Stimulated activated effector memory CD8-positive, alpha-beta T cell treated with anti-CD3 and anti-CD28 coated beads, Interleukin-12 subunit alpha, Interleukin-12 subunit beta, amount 100 ng/mL, for 72 hours (primary cell): ENCODE results near the gene TM4SF1.

ENCODE experiments used
- ATAC-seq: fragments of 150-1000 bp; cut with Tn5 transposase; 2 replicates; pipeline ENCODE4 v1.10.0; 2021
- DNase-seq, 2 donors: peaks; one replicate each; pipeline ENCODE4 v3.0.0; 2021 to 2022; ENCODE audit warnings: low spot score in 2 of 2
- H3K27ac Mint-ChIP-seq: one replicate; pipeline ENCODE4 v1.8.0; 2022; ENCODE audit warnings: mild to moderate bottlenecking, mixed read lengths
- H3K36me3 Mint-ChIP-seq: one replicate; pipeline ENCODE4 v1.8.0; 2022; ENCODE audit warnings: mild to moderate bottlenecking, mixed read lengths
- H3K4me1 Mint-ChIP-seq: one replicate; pipeline ENCODE4 v1.8.0; 2022; ENCODE audit warnings: mixed read lengths
- H3K4me3 Mint-ChIP-seq: one replicate; pipeline ENCODE4 v1.8.0; 2022; ENCODE audit warnings: mild to moderate bottlenecking, mixed read lengths
- H3K9me3 Mint-ChIP-seq: one replicate; pipeline ENCODE4 v1.8.0; 2022; ENCODE audit warnings: mixed read lengths

Gene TM4SF1

DNA sequence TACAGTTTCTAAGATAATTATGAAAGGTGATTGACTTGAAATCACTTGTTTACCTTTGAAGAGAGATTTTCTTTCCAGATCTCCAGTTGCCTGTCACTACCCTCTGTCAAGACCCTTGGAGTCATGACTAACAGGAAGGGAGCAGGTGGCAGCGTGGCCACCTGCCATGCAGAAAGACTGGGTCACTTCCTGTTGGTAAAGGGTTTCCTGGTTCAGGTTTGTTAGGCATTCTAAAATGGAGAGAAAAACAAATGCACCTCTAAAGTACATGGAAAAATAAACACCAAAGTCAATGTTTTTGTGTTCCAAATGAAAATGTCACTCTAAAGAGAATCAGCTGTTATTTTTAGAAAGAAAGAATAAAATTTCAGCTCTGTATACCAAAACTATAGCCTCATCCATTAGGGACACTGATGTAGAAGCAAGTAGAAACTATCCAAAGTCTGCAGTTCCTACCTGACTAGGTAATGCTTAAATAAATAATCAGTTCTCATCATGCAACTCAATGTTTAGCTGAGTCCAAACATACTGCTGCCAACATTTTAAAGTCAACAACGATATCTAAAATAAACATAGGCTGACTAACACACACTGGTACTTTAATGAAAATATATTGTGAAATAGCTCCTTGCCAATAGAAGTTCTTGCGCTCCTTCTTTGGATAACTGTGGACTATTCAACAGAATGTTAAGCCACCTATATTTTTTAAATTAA lies 23.9 kb upstream of the TM4SF1 start:
- no peaks in the 10 kb centered on the region for H3K9me3 Mint-ChIP-seq
- ATAC-seq (no peak), DNase-seq (no peak)
- no peaks in the 10 kb centered on the region for H3K4me1 Mint-ChIP-seq
- H3K4me3 Mint-ChIP-seq: no peak overlapping the region
- no peak overlapping the region for H3K27ac Mint-ChIP-seq
- H3K36me3 Mint-ChIP-seq: no peaks in the 10 kb centered on the region

DNA sequence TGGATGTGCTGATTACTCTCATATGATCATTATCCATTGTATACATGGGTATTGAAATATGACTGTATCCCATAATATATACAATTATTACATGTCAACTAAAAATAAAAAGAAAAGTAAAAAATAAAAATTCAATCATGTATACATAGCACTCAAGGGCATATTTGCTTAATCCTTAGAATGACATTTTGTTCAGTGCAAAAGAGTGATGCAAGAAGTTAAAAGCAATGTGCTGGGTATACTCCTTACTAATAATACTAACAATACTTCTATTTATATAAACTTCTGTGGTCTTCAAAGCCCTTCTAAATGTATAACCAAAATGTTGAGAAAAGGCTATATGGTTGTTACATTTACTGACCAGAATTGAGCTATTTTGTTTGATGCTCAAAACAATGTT lies 23.2 kb upstream of the TM4SF1 start:
- H3K4me1 Mint-ChIP-seq: no peaks in the 10 kb centered on the region
- ATAC-seq (no peak), DNase-seq (no peak)
- no peak overlapping the region for H3K4me3 Mint-ChIP-seq
- no peak overlapping the region for H3K27ac Mint-ChIP-seq
- H3K36me3 Mint-ChIP-seq: no peaks in the 10 kb centered on the region
- no peaks in the 10 kb centered on the region for H3K9me3 Mint-ChIP-seq

DNA sequence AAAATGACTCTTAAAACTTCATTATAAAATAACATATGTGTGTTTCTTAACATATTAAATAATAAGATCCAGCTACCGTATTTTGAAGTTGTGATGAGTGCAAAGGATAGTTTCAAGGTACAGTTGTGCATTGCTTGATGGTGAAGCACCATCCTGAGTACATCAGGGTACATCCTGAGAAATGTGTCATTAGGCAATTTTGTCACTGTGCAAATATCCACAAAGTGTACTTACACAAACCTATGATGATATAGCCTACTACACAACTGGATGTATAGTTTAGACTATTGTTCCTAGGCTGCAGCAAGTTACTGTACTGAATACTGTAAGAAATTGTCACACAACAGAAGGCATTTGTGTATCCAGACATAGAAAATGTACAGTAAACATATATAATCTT lies 20.8 kb upstream of the TM4SF1 start:
- Mint-ChIP-seq H3K36me3 (no peaks in the 10 kb centered on the region), H3K27ac (no peak overlapping the region), H3K4me1 (no peaks in the 10 kb centered on the region), H3K4me3 (no peak overlapping the region), H3K9me3 (no peaks in the 10 kb centered on the region)
- no peak for DNase-seq
- ATAC-seq: no peak

DNA sequence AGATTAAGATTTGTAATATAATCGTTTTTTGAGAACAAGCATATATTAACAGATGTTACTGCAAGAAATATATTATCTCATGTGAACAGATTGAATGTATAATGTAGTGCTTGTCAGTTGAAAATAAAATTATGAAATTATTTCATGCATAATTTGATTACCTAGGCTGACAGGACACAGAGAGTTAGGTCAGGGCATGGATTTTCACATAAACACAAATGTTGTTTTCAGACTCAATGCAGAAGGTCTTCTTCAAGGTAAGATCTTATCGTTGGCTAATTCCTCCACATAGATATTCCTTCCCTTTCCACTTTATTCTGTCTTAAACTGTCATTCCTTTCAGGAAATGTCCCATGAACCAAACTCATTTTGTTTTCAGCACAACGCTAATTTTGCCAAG lies 20.1 kb upstream of the TM4SF1 start:
- H3K4me3 Mint-ChIP-seq: no peak overlapping the region

DNA sequence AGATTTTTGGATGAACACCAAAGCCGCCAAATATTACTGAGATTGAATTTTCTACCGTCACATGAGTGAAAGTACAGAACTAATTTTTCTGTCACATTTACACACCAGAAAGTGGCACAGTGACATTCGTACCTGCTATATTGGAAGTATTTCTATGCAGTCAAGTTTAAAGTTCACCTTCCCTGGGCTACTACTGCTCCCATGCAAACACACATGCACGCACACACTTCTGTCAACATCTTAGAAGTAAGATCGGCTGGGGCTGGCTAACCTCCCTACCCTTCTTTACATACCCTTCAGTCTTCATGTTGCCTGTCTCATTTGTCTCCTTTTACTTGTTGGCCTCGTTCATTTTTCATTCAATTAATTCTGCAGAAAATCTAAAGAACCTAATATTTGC lies 19.0 kb upstream of the TM4SF1 start:
- H3K4me3 Mint-ChIP-seq: no peak overlapping the region
- no peaks in the 10 kb centered on the region for H3K4me1 Mint-ChIP-seq

More for the DNA sequence above, 20.1 kb upstream of the TM4SF1 start:
- Mint-ChIP-seq H3K9me3 (no peaks in the 10 kb centered on the region), H3K4me1 (no peaks in the 10 kb centered on the region), H3K36me3 (no peaks in the 10 kb centered on the region), H3K27ac (no peak overlapping the region)
- DNase-seq (no peak), ATAC-seq (no peak)

DNA sequence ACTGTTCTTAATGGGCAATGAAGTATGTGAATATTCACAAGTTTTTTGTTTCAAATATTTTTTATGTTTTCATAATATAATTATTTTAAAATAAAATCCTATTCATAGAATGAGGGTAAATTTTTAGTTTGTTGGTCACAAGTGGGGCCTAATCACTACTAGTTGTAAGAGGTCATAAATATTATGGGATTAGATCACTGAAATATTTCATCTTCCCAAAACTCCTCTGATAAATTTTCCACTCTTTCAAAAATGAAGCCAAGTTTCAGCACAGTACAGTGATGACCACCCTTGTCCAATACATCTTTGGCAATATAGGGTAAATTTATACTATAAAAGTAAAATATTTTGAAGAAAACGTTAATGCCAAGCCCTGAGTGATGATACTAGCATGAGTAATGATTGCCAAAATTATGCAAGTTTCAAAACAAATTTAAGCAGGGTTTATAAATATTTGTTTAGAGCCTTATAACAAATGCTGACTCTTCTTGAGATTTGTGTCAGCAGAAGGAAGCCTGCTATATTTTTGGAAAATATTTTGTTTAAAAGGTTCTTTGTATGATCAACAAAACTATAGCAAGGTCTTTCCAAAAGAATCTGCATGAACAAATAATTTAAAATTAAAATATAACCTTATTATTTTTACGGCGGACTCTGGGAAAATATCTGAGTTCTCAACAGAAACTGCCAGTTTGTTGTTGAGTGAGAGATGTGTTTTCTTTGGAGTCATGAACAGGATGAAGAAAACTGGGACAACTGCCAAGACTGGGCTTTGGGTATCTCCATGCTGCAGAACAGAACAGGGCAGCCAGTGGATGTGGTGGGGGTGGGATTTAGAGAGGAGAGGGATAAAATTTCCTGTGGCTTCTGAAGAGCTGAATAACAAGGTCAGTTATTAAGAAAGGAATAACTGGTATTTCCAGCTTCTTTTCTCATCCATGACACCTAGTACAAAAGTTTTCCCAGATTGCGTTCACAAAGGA lies 17.9 kb upstream of the TM4SF1 start:
- Mint-ChIP-seq H3K27ac (no peak overlapping the region), H3K36me3 (no peaks in the 10 kb centered on the region), H3K4me3 (no peak overlapping the region), H3K9me3 (no peaks in the 10 kb centered on the region), H3K4me1 (no peaks in the 10 kb centered on the region)
- DNase-seq: no peak
- no peak for ATAC-seq

More for the DNA sequence above, 19.0 kb upstream of the TM4SF1 start:
- H3K9me3 Mint-ChIP-seq: no peaks in the 10 kb centered on the region
- no peak for ATAC-seq
- H3K27ac Mint-ChIP-seq: no peak overlapping the region
- H3K36me3 Mint-ChIP-seq: no peaks in the 10 kb centered on the region
- DNase-seq: no peak

DNA sequence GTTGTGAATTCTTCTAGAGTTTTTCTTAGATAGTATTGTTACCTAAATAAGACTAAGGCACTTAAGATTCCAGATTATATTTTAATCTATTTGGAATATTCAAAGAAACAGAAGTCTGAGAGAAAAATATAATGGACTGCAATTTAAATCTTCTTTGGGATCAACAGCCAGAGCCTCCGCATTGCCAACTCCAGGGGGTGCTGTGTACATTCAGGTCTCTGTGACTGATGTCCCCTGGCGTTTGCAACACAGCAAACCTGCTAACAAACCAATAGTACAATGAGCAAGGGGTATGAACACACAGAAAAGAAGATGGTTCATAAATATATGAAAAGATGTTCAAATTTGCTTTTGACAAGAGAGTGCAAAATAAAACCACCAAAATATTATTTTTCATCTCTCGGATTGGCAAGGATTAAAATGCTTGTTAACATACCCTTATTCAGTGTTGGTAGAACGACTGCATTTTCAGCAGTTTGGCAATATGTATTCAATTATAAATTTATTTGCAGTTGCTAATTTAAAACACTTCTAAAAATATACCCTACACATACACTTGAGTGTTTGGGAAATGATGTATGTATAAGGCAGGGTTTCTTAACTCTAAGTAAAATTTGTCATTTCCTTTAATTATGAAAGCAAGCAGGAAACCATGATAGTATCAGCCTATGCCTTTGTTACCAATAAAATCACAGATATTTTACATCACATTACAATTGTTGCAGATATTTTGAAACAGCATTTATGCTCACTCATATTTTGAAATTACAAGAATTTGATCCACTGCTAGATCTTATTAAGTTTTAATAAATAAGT lies 16.1 kb upstream of the TM4SF1 start:
- H3K4me3 Mint-ChIP-seq: no peak overlapping the region
- DNase-seq (no peak), ATAC-seq (peak; percentile 60)
- no peaks in the 10 kb centered on the region for H3K4me1 Mint-ChIP-seq
- H3K9me3 Mint-ChIP-seq: no peaks in the 10 kb centered on the region
- H3K36me3 Mint-ChIP-seq: no peaks in the 10 kb centered on the region
- no peak overlapping the region for H3K27ac Mint-ChIP-seq

DNA sequence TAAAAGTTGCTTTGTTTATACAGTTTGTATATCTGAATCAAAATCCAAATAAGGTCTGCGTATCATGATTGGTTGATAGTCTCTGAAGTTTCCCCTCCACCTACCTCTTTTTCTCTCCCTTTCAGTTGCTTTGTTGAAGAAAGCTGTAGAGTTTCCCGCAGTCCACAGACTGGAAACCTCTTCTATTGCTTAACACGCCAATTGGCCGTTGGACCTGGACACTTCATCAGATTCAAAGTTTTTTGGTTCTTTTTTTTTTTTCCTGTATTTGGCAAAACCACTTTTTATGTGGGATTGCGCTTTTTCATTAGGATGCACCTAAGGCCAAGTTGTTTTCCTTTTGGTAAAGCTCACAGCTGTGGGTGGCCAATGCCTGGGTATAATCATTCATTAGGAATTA lies 14.5 kb upstream of the TM4SF1 start:
- ATAC-seq: no peak
- no peaks in the 10 kb centered on the region for H3K9me3 Mint-ChIP-seq
- H3K27ac Mint-ChIP-seq: no peak overlapping the region
- no peak for DNase-seq
- no peaks in the 10 kb centered on the region for H3K4me1 Mint-ChIP-seq
- H3K4me3 Mint-ChIP-seq: no peak overlapping the region
- no peaks in the 10 kb centered on the region for H3K36me3 Mint-ChIP-seq

DNA sequence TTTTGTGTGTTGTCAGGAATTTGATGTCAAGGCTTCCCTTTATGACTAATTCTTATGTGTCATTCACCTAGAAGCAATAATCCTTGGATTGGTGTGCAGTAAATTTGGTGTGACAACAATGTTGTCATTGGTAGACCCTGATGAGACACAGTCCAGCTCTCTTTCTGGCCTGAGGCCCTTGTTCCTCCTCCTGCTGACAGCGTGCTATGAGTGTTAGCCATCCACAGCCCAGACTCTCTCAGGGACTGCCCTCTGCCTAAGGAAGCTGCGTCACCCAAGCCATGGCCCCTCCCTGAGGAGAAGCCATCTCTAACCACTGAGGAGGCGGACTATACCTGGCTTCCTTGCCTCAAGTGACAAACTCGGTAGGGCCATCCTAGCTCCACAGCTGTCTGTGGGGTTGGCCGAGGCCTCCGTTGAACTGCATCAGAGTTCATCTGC lies 13.3 kb upstream of the TM4SF1 start:
- Mint-ChIP-seq H3K36me3 (no peaks in the 10 kb centered on the region), H3K27ac (no peak overlapping the region), H3K4me3 (no peak overlapping the region), H3K9me3 (no peaks in the 10 kb centered on the region), H3K4me1 (no peaks in the 10 kb centered on the region)
- ATAC-seq (peak; percentile 31), DNase-seq (no peak)

DNA sequence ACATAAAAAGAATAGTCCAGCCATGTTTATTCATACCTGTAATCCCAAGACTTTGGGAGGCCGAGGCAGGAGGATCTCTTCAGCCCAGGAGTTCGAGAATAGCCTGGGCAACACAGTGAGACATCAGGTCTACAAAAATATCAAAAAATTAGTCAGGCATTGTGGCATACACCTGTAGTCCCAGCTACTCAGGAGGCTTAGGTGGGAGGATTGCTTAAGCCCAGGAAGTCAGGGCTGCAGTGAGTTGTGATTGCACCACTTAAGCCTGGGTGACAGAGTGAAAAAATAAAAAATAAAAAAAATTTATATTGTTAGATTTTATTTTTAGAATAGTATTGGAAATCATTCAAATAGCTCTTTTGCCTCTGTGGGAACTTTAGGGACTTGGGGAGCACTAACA lies 12.8 kb upstream of the TM4SF1 start:
- no peak overlapping the region for H3K4me3 Mint-ChIP-seq
- ATAC-seq: no peak
- H3K4me1 Mint-ChIP-seq: no peaks in the 10 kb centered on the region
- no peak overlapping the region for H3K27ac Mint-ChIP-seq
- H3K9me3 Mint-ChIP-seq: no peaks in the 10 kb centered on the region
- no peaks in the 10 kb centered on the region for H3K36me3 Mint-ChIP-seq
- DNase-seq: no peak

DNA sequence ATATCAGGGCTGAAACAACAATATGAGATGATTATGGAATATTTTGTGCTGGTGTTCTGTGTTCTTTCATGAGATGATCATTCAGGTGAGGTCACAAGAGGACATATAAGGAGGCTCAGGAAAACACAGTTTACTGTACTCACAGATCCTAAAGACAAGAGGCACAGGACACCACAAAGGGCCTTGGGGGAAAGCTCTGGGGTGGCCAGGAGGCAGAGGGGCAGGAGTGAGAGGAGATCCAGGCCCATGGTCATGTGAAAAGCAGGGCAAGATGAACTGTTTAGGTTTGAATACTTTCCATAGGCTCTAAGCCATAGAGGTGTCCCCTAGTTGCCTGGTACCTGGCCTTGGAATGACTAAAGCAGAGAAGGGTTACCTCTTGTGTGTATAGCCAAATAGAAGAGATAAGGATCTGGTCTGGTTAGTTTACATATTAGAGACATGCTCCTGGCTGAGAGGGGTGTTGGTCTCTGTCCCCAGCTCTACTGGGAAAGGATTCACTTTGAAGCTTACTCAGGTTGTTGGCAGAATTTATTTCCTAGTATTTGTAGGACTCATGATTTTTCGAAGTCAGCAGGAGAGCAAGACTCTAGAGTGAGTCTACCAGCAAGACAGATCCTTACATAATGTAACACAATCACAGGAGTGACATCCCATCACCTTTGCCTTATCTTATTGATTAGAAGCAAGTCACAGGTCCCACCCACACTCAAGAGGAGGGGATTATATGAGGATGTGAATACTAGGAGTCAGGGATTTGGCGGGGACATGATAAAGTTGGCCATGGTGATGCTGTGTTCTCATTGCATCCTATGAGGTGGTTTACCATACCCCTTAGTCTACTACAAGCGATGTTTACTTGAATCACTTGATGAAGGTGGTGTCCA lies 11.3 kb upstream of the TM4SF1 start:
- H3K4me3 Mint-ChIP-seq: no peak overlapping the region
- no peaks in the 10 kb centered on the region for H3K4me1 Mint-ChIP-seq
- ATAC-seq (no peak), DNase-seq (no peak)
- H3K9me3 Mint-ChIP-seq: no peaks in the 10 kb centered on the region
- H3K27ac Mint-ChIP-seq: no peak overlapping the region
- no peaks in the 10 kb centered on the region for H3K36me3 Mint-ChIP-seq

DNA sequence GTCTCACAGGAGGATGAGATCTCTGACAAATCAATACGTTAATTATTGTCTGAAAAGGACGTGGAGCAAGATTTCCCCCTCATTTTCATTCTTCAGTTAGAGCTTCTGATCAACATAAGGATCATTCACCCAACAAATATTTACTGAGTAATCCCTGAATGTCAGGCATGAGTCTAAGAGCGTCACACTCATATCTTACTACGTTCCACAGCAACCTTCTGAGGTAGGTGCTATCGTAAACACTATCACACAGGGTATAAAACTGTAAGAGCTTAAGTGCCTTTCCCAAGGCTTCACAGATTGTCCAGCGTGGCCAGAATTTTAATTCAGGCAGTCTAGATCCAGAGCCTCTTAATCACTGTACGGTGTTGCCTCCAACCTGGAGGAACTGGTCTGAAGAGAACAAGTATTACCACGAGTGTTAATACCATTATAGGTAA lies 10.6 kb upstream of the TM4SF1 start:
- Mint-ChIP-seq H3K4me3 (no peak overlapping the region), H3K27ac (no peak overlapping the region), H3K36me3 (no peaks in the 10 kb centered on the region), H3K4me1 (no peaks in the 10 kb centered on the region), H3K9me3 (no peaks in the 10 kb centered on the region)
- DNase-seq (no peak), ATAC-seq (no peak)

DNA sequence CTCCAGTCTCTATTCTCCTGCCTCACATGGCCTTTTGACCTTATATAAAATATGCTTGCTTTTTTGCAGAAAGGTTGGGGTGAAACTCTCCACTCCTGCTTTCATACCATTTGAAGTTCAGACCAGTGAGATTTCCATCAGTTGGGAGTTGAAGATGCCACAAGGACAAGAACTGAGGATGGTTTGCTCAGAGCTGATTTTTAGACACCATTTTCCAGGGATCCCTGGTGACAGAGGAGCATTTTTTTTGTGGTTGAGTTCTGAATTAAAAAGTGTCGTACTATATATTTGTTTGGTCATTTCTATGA lies 8.8 kb upstream of the TM4SF1 start:
- no peak overlapping the region for H3K27ac Mint-ChIP-seq
- no peak for DNase-seq
- no peaks in the 10 kb centered on the region for H3K4me1 Mint-ChIP-seq

DNA sequence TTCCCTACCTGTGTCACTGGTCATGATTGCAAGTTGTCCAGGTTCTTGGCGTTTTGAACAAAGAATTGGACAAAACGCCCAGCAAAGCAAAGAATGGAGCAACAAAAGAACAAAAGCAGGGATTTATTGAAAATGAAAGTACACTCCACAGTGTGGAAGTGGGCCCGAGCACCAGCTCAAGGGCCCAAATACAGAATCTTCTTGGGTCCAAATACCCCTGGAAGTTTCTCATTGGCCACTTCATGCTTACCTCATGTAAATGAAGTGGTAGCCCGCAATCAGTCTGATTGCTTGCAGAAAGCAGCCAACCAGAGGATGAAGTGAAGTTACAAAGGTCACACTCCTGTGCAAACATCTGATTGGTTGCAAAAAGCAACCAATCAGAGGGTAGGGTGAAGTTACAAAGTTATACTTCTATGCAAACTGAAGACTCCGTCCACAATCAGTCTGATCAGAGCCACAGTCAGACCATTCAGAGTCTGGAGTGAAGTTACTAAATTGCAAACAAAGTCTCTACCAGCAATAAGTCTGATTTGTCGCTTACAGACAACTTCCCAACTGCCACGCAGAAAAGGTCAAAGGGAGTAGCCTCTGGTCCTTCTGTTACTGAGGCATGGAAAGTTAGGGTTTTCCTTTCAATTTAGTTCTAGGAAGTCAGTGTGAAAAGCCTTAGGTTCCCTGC lies 8.3 kb upstream of the TM4SF1 start:
- no peaks in the 10 kb centered on the region for H3K9me3 Mint-ChIP-seq
- ATAC-seq: no peak
- H3K4me1 Mint-ChIP-seq: no peaks in the 10 kb centered on the region
- H3K4me3 Mint-ChIP-seq: no peak overlapping the region
- DNase-seq: no peak
- no peaks in the 10 kb centered on the region for H3K36me3 Mint-ChIP-seq
- H3K27ac Mint-ChIP-seq: no peak overlapping the region

More for the DNA sequence above, 8.8 kb upstream of the TM4SF1 start:
- H3K36me3 Mint-ChIP-seq: no peaks in the 10 kb centered on the region
- H3K4me3 Mint-ChIP-seq: no peak overlapping the region
- no peak for ATAC-seq
- H3K9me3 Mint-ChIP-seq: no peaks in the 10 kb centered on the region
